Spleen (tissue), 11 donors: ENCODE data around the gene TXNDC11. TPM values are rescaled to one million over a fixed set of nuclear protein-coding genes. Genes with fewer than 3 reads are reported as not detected.

Experiments
- DNase-seq: peaks from one replicate; pipeline ENCODE4 v3.0.0-alpha.2; 2020
- H3K27ac ChIP-seq, 8 donors: fragments of 200-600 bp; sonication (generic) in 7 of 8; 1 replicate in 4 of 8; 2 replicates in 4 of 8; pipeline versions ENCODE4 v1.5.0 to v1.8.0; 2016 to 2021; ENCODE audit warnings: inconsistent platforms in 4 of 8, mild to moderate bottlenecking in 4 of 8, moderate library complexity in 1 of 8
- H3K27me3 ChIP-seq, 7 donors: fragments of 200-600 bp; sonication (generic) in 6 of 7; replicated peaks in 1 of 7; 1 replicate in 4 of 7; 2 replicates in 3 of 7; pipeline versions ENCODE4 v1.5.0 to v1.8.0; 2016 to 2021; ENCODE audit warnings: inconsistent platforms in 3 of 7, mild to moderate bottlenecking in 1 of 7
- H3K36me3 ChIP-seq, 6 donors: fragments of 200-600 bp; sonication (generic) in 5 of 6; 1 replicate in 4 of 6; 2 replicates in 2 of 6; pipeline versions ENCODE4 v1.5.0 to v1.8.0; 2016 to 2021; ENCODE audit warnings: inconsistent platforms in 2 of 6
- H3K4me1 ChIP-seq, 6 donors: fragments of 200-600 bp; sonication (generic) in 5 of 6; 1 replicate in 3 of 6; 2 replicates in 3 of 6; pipeline versions ENCODE4 v1.5.0 to v1.8.0; 2016 to 2021; ENCODE audit warnings: inconsistent platforms in 3 of 6
- H3K4me3 ChIP-seq, 8 donors: fragments of 200-600 bp; sonication (generic) in 7 of 8; 1 replicate in 4 of 8; 2 replicates in 4 of 8; pipeline versions ENCODE4 v1.5.0 to v1.8.0; 2016 to 2021; ENCODE audit warnings: inconsistent platforms in 4 of 8, mild to moderate bottlenecking in 4 of 8, moderate library complexity in 2 of 8
- H3K9me3 ChIP-seq, 8 donors: fragments of 200-600 bp; sonication (generic) in 7 of 8; 1 replicate in 4 of 8; 2 replicates in 4 of 8; pipeline versions ENCODE4 v1.5.0 to v1.8.0; 2016 to 2021; ENCODE audit warnings: inconsistent platforms in 4 of 8
- POLR2A ChIP-seq, 3 donors: fragments of 450-650 bp; IDR thresholded peaks; one replicate each; pipeline ENCODE4 v1.5.1; 2017; ENCODE audit warnings: antibody characterized with exemption in 3 of 3, mild to moderate bottlenecking in 1 of 3
- POLR2AphosphoS5 ChIP-seq, 3 donors: sonication (generic); formaldehyde crosslinking; IDR thresholded peaks; one replicate each; pipeline ENCODE4 v1.5.1; 2017; ENCODE audit warnings: antibody characterized with exemption in 3 of 3
- WGBS, 5 donors: extraction: QIAGEN DNeasy Blood & Tissue Kit in 3 of 5; methylation state at CpG; one replicate each; pipeline versions ENCODE4 v1.1.5 to v1.1.7; 2013 to 2018; 5-methylcytosine and 5-hydroxymethylcytosine counted together
- intact Hi-C: fragments of 100-400 bp; cut with DNase I; formaldehyde crosslinking; loops from one replicate; pipeline ENCODE4 v1.15.0; 2023; ENCODE audit warnings: low total_unique reads
- polyA plus RNA-seq, 3 donors: library from polyadenylated mRNA; stranded (reverse); fragments of 200-250 nt; gene quantifications; one replicate each; pipeline ENCODE4 v1.2.1, GENCODE V29; 2013
- total RNA-seq, 7 donors: library from RNA; depleted of rRNA in 3 of 7; stranded (reverse); fragments of >200 nt in 3 of 7; fragmentation: NEBNext Ultra II Directional in 4 of 7; extraction: Animal tissue kit (Norgen Biotek cat#: 25700) in 4 of 7; gene quantifications; one replicate each; pipeline versions ENCODE4 v1.1.0 to v1.2.1, GENCODE V29; 2016 to 2021
- TF ChIP-seq, protein P1 (sequence below), 11 experiments: fragments of 200-600 bp in 7 of 11; fragments of 450-650 bp in 4 of 11; sonication (generic) in 4 of 11; IDR thresholded peaks in 8 of 11; conservative IDR thresholded peaks in 3 of 11; 1 replicate in 7 of 11; 2 replicates in 4 of 11; pipeline versions ENCODE4 v1.4.0 to v1.8.0; 2016 to 2021; ENCODE audit warnings: antibody characterized with exemption in 11 of 11, inconsistent platforms in 4 of 11, mild to moderate bottlenecking in 1 of 11
- donor health status: healthy with polysubstance abuse.
- donor health status: DM: no; HTN: no; CAD: no; lungs with moderate emphysema.
- donor health status: DM: no; HTN: no; CAD: no.
- donor health status: Bipolar disorder and iron deficiency.
- donor health status: healthy.
- donor health status: DM: no; HTN: no; CAD: no.
- donor health status: DM: yes; HTN: yes; CAD: no.

TXNDC11 gene
- total and polyA plus RNA-seq, 10 donors, result 28.3 to 104 (median 49.3) TPM

GRCh38 chr16:11667824-11668622 lies 74.6 kb downstream of the TXNDC11 start, which contains the start of gene SNN:
TSS of gene SNN (plus strand) at chr16:11668455. CDS start at chr16:11676060, 7,605 bp downstream.
- no peaks in the 10 kb centered on the region for H3K27me3 ChIP-seq
- TF ChIP-seq POLR2A (IDR thresholded peaks at IDR 0.05) (no peak), POLR2AphosphoS5 (IDR thresholded peaks at IDR 0.05) (peak; percentile 40 to 66 (median 64))
- TF ChIP-seq, protein P1, sequence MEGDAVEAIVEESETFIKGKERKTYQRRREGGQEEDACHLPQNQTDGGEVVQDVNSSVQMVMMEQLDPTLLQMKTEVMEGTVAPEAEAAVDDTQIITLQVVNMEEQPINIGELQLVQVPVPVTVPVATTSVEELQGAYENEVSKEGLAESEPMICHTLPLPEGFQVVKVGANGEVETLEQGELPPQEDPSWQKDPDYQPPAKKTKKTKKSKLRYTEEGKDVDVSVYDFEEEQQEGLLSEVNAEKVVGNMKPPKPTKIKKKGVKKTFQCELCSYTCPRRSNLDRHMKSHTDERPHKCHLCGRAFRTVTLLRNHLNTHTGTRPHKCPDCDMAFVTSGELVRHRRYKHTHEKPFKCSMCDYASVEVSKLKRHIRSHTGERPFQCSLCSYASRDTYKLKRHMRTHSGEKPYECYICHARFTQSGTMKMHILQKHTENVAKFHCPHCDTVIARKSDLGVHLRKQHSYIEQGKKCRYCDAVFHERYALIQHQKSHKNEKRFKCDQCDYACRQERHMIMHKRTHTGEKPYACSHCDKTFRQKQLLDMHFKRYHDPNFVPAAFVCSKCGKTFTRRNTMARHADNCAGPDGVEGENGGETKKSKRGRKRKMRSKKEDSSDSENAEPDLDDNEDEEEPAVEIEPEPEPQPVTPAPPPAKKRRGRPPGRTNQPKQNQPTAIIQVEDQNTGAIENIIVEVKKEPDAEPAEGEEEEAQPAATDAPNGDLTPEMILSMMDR (IDR thresholded peaks at IDR 0.05 in 8 of 11, conservative IDR thresholded peaks at IDR 0.05 in 3 of 11), result no peak
- H3K36me3 ChIP-seq, result peaks cover 0 to 13% (median 0%) of the 10 kb centered on the region in 6 donors
- intact Hi-C loops, result no loop called here
- H3K4me3 ChIP-seq, result peak within 1 kb of the TSS; percentile 64 to 96 (median 84)
- 7 to 27% (median 11%) methylated on average over 19 to 92 of the region's 93 CpGs for WGBS, 5 donors
- peak; percentile 97 for DNase-seq
- peaks cover 40 to 92% (median 63%) of the 10 kb centered on the region in 6 donors for H3K4me1 ChIP-seq
- H3K9me3 ChIP-seq, result no peaks in the 10 kb centered on the region
- peak within 1 kb of the TSS; percentile 78 to 93 (median 90) for H3K27ac ChIP-seq

DNA sequence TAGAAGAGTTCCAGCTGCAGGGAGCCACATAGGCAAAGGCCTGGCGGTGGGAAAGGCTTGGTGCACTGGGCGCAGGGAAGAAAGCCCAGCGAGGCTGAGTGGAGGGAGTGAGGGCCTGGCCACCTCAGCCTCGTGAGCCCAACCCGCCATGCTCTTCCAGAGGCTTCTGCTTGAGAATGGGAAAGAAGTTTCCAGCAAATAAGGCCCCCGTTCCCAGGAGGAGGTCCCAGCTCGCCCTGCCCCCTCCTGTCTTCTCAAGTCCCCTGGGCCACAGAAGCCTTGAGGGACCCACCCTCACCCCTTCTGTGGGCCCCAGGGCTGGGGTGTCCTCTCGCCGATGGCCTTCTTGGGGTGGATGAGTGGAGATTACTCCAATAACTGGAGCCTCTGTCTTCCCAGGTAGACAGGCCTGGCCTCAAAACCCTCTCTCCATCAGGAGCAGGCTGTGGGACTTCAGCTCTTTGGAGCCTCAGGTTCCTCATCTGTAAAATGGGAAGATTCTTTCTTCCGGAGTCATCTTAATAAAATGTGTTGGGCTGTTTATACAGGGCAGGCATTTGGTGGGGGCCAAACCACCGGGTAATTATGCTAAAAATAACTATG lies 75.3 kb downstream of the TXNDC11 start:
- intact Hi-C loops, result no loop called here
- peak overlapping the region in 4 of 8 donors; percentile 58 to 92 (median 78) for H3K27ac ChIP-seq
- no peaks in the 10 kb centered on the region for H3K27me3 ChIP-seq
- TF ChIP-seq, protein P1 (IDR thresholded peaks at IDR 0.05 in 8 of 11, conservative IDR thresholded peaks at IDR 0.05 in 3 of 11), result no peak
- no peak for TF ChIP-seq POLR2AphosphoS5 (IDR thresholded peaks at IDR 0.05)
- no peak for TF ChIP-seq POLR2A (IDR thresholded peaks at IDR 0.05)
- peaks cover 0 to 13% (median 0%) of the 10 kb centered on the region in 6 donors for H3K36me3 ChIP-seq
- no peaks in the 10 kb centered on the region for H3K9me3 ChIP-seq
- DNase-seq, result peak; percentile 80
- H3K4me3 ChIP-seq, result peak overlapping the region in 5 of 8 donors; percentile 43 to 87 (median 47)
- peaks cover 33 to 85% (median 56%) of the 10 kb centered on the region in 6 donors for H3K4me1 ChIP-seq
- WGBS, 5 donors, result 82 to 89% (median 86%) methylated on average over 9 to 11 of the region's 11 CpGs

DNA sequence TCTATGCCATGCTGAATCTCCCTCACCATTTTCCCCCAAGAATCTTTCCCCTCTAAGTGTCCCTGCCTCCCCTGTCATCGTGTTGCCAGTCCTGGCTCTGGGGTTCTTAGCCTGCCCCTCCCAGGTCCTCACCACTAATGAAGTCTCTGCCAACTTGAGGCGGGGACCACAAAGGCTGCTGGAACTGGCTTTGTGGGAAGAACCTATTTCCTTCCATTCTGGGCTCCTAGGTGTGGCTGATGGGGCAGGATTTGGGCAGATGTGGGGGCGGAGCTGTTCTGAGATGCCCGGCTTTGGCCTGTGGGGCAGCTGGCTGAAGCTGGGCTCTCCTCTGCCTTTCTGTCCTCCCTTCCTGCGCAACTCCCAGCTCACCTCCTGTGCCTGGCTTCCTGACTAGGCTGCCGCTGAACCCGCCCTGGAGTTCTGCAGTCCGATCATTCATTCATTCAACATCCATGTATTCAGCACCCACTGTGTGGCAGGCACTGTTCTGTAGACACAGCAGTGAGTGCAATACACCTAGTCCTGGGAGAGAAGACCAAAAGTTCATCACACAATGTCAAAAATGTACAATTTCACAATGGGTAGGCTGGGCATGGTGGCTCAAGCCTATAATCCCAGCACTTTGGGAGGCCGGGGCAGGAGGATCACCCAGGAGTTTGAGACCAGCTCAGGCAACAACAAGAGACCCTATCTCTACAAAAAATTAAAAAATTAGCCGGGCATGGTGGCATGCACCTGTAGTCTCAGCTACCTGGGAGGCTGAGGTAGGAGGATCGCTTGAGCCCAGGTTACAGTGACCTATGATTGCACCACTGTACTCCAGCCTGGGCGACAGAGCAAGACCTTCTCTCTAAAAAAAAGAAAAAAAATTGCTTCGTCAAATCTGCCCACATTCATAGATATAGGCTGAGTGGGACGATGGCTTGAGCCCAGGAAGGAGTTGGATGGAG lies 76.3 kb downstream of the TXNDC11 start:
- Histone ChIP-seq H3K4me1 (peaks cover 24 to 75% (median 46%) of the 10 kb centered on the region in 6 donors), H3K27ac (peak overlapping the region in 3 of 8 donors; percentile 16 to 59 (median 33)), H3K9me3 (no peaks in the 10 kb centered on the region), H3K36me3 (peaks cover 0 to 8% (median 0%) of the 10 kb centered on the region in 6 donors), H3K4me3 (no peak overlapping the region), H3K27me3 (no peaks in the 10 kb centered on the region)
- TF ChIP-seq, protein P1 (IDR thresholded peaks at IDR 0.05 in 8 of 11, conservative IDR thresholded peaks at IDR 0.05 in 3 of 11), result no peak
- TF ChIP-seq POLR2AphosphoS5 (IDR thresholded peaks at IDR 0.05) (no peak), POLR2A (IDR thresholded peaks at IDR 0.05) (no peak)
- WGBS, 5 donors, result 75 to 80% (median 79%) methylated on average over 13 to 14 of the region's 14 CpGs
- no peak for DNase-seq
- intact Hi-C loops, result no loop called here
